RWPE2 (cell line): Measurements from ENCODE around the gene USP6.
"Not testable (repeated sequence)": the region's sequence is repeated elsewhere in the genome, so short reads cannot be mapped to it uniquely, and the experiment has no call there.

Experiments used
- ATAC-seq: fragments of 200-7000 bp; cut with Tn5 transposase; 3 replicates; pipeline ENCODE4 v1.9.1; 2021; ENCODE audit warnings: low read depth
- DNase-seq: peaks from one replicate; pipeline ENCODE4 v3.0.0-alpha.2; 2020; ENCODE audit warnings: low spot score
- H3K27ac ChIP-seq: fragments of 450-650 bp; 2 replicates; pipeline ENCODE4 v1.5.1; 2017; ENCODE audit warnings: mild to moderate bottlenecking; ENCODE audit not compliant: poor library complexity, severe bottlenecking
- H3K27me3 ChIP-seq: fragments of 250-450 bp; sonication (Bioruptor Pico); 2 replicates; pipeline ENCODE4 v1.5.1; 2021; ENCODE audit warnings: mild to moderate bottlenecking, moderate library complexity; ENCODE audit not compliant: insufficient read depth, poor library complexity, severe bottlenecking
- H3K36me3 ChIP-seq: fragments of 250-450 bp; sonication (Bioruptor Pico); 2 replicates; pipeline ENCODE4 v1.5.1; 2020; ENCODE audit warnings: low read depth, mild to moderate bottlenecking, moderate library complexity
- H3K4me1 ChIP-seq: fragments of 250-450 bp; sonication (Bioruptor Pico); 2 replicates; pipeline ENCODE4 v1.5.1; 2021; ENCODE audit warnings: mild to moderate bottlenecking, moderate library complexity; ENCODE audit not compliant: insufficient read depth, poor library complexity, severe bottlenecking
- H3K4me3 ChIP-seq: fragments of 250-450 bp; sonication (Bioruptor Pico); 2 replicates; pipeline ENCODE4 v1.5.1; 2021; ENCODE audit warnings: mild to moderate bottlenecking, moderate library complexity; ENCODE audit not compliant: severe bottlenecking
- H3K9me3 ChIP-seq: fragments of 250-450 bp; sonication (Bioruptor Pico); 2 replicates; pipeline ENCODE4 v1.5.1; 2021; ENCODE audit warnings: mild to moderate bottlenecking, moderate library complexity; ENCODE audit not compliant: severe bottlenecking
- TF ChIP-seq, protein P1 (sequence below): fragments of 450-650 bp; IDR thresholded peaks from one replicate; pipeline ENCODE4 v1.5.1; 2017; ENCODE audit warnings: mild to moderate bottlenecking, moderate library complexity; ENCODE audit not compliant: poor library complexity, severe bottlenecking

USP6 gene

DNA sequence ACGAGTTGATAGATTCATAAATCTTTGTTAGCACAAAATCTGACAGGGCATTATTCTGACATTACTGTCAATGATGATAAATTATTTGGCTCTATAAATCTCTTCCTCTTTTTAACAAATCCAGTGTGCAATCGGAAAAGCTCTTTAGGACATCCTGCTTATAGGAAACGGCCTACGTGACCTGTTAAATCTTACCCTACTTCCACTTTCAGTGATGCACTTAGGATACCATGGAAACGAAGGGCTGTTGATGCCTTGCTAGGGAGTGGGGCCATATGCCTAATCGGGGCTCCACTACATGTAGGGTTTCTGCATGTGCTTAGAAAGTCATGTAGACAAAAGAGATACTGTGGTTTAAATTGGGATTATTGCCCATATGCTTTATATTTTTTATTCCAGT lies 48.6 kb downstream of the USP6 start:
- H3K27ac ChIP-seq: no peak overlapping the region

DNA sequence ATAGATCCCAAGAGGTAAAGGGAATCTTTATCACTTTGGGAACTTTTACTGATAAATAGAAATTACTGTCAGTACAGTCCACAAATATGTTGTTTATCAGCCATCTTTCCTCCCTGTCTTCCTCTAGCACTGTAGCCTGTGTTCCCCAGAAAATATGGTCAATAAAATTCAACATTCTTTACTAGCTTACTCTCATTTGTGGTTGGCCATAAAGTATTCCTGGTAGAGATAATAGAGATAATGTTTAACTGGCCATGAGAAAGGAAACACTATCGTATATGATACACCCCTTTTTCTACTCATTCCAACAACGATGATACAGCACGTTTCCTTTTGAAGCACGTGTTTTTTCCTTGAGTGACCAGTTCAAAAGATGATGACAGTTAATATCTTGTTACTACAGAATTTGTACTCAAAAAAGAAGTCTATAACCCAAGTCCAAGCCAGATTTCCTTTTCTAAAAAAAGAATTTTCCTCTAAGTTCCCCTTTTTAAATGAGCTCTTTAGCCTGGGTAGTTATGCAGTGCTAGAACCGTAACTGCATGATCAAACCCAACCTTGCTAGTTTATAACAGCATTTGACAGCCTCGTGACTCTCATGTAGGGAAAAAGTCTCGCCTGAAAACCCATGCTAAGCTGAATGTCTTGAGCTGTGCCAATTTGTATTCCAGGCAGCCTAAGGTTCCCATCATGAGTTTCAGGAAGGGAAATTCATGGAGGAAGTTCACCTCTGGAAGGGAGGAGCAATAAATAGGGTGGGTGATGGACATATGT lies 50.1 kb downstream of the USP6 start:
- not testable (repeated sequence) for H3K4me1 ChIP-seq, DNase-seq, ATAC-seq

More for the DNA sequence above, 48.6 kb downstream of the USP6 start:
- Histone ChIP-seq H3K27me3 (no peaks in the 10 kb centered on the region), H3K4me3 (no peak overlapping the region), H3K36me3 (no peaks in the 10 kb centered on the region), H3K4me1 (no peaks in the 10 kb centered on the region), H3K9me3 (no peaks in the 10 kb centered on the region)
- TF ChIP-seq, protein P1, sequence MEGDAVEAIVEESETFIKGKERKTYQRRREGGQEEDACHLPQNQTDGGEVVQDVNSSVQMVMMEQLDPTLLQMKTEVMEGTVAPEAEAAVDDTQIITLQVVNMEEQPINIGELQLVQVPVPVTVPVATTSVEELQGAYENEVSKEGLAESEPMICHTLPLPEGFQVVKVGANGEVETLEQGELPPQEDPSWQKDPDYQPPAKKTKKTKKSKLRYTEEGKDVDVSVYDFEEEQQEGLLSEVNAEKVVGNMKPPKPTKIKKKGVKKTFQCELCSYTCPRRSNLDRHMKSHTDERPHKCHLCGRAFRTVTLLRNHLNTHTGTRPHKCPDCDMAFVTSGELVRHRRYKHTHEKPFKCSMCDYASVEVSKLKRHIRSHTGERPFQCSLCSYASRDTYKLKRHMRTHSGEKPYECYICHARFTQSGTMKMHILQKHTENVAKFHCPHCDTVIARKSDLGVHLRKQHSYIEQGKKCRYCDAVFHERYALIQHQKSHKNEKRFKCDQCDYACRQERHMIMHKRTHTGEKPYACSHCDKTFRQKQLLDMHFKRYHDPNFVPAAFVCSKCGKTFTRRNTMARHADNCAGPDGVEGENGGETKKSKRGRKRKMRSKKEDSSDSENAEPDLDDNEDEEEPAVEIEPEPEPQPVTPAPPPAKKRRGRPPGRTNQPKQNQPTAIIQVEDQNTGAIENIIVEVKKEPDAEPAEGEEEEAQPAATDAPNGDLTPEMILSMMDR: no peak
- DNase-seq (no peak), ATAC-seq (no peak)

GRCh38 chr17:5175027-5175426 lies 59.2 kb downstream of the USP6 start:
- not testable (repeated sequence) for DNase-seq, H3K4me1 ChIP-seq, H3K27ac ChIP-seq, H3K36me3 ChIP-seq, ATAC-seq, H3K27me3 ChIP-seq, H3K4me3 ChIP-seq
- peaks cover 13% of the 10 kb centered on the region for H3K9me3 ChIP-seq

More for the DNA sequence above, 50.1 kb downstream of the USP6 start:
- H3K36me3 ChIP-seq, H3K4me3 ChIP-seq, H3K9me3 ChIP-seq, H3K27me3 ChIP-seq, H3K27ac ChIP-seq: not testable (repeated sequence)

DNA sequence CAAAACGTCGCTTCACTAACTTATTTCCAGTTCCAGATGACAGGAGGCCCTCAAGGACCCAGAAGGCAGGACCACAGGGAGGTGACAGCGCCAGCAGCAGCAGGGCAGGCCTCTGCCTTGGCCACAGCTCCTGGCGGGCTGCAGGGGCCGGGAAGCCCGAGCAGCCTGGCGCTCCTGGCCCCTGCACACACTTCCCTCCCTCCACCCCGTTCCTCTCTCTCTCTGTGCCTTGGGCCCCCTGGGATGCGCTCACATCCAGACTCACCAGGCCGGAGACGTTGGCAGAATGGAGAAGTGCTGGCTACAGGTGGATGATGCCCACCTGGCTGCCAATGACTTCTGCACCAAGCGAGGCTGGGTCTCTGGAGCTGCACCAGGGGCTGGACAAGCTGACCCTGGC lies 63.2 kb downstream of the USP6 start:
- DNase-seq (no peak), ATAC-seq (no peak)
- no peak overlapping the region for H3K4me3 ChIP-seq
- no peaks in the 10 kb centered on the region for H3K27me3 ChIP-seq
- H3K27ac ChIP-seq: no peak overlapping the region
- H3K9me3 ChIP-seq: peaks cover 48% of the 10 kb centered on the region
- H3K36me3 ChIP-seq: no peaks in the 10 kb centered on the region
- TF ChIP-seq, protein P1: no peak
- H3K4me1 ChIP-seq: no peaks in the 10 kb centered on the region

- Histone ChIP-seq H3K27me3 (no peaks in the 10 kb centered on the region), H3K36me3 (no peaks in the 10 kb centered on the region), H3K27ac (no peak overlapping the region), H3K4me3 (no peak overlapping the region), H3K4me1 (no peaks in the 10 kb centered on the region), H3K9me3 (peaks cover 67% of the 10 kb centered on the region)
- ATAC-seq (no peak), DNase-seq (no peak)
- TF ChIP-seq, protein P1: no peak
Observed at GRCh38 chr17:5181509-5182305, 65.9 kb downstream of the USP6 start.
